ENCODE data around the gene KDM2A.
A peak's percentile ranks its signal among the peaks of the same experiment; 100 is the strongest.

The KDM2A gene

DNA sequence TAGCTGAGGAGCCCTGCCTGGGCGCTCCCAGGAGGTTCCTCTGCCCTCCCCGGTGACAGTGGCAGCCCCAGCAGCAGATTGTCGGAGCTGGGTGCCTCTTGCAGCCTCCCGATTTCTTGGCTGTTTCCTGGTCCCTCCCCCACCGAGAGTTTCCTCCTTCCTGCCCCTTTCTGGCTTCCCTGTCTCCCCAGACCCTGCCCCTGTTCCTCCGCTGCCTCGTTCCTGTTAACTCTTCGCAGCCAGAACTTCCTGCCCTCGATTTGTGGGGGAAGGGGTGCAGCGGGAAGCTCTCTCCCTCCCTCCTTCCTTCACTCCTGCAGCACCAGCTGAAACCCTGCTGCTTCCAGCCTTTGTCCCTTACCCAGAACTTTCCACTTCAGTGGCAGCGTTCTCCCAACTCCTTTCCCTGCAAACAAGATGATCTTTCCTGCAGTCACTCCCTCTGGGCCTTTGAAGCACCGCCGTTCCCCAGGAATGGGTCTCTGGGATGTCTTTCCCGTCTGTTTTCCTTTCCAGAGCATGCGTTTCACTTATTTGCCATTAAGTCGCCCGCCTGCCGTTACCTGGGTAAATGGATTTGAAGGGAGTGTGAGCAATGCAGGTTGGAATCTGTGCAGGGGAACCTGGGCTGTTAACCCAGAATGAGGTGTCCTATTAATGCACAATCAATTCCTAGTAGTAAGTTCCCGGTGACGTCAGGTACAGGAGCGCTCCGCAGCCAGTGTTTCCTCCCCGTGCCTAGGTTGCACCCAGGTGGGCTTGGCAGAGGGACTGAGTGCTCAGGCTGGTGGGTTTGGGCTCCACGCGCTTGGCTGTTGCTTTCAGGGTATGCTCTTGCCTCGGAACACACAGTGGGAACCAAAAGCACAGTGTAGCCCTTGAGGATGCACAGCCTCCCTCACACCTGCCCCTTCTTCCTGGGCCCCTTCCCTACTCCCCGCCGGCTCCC is 151.5 kb downstream of the KDM2A start:
- ATAC-seq (ENCODE audit: insufficient read depth, low read depth), result no peak

DNA sequence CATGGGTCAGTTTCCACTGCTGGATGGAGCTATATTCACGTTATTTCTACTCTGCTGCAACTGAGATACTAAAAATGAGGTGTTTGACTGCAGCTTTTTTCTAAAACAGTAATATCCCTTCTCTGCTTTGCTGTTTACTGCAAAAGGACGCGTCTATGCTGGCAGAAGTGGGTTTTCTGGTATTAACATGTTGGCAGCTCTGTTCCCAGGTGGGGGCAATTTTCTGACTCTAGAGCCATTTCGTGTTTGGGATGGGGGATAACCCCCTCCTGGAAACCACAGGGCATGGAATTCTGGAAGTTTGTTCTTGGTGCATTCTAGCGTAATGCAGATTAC is 152.1 kb downstream of the KDM2A start:
- peaks cover 97% of the 10 kb centered on the region for H3K79me2 ChIP-seq (ENCODE audit: insufficient read depth, low read length)
- no peaks in the 10 kb centered on the region for H3K27me3 ChIP-seq (ENCODE audit: insufficient read depth, low read length, poor library complexity)
- peak overlapping the region; percentile 96 for H3K4me2 ChIP-seq (ENCODE audit: insufficient read depth, low read length)
- peak overlapping the region; percentile 95 for H3K9ac ChIP-seq (ENCODE audit: low read depth, low read length)
- 0 out of 4 replicates have a peak overlapping the region, but pooled peaks of 1 of the 2 experiments have one; percentile 84 for H3K4me3 ChIP-seq (ENCODE audit: low read depth in 1 of 2, low read length in 2 of 2)
- H2AFZ ChIP-seq (ENCODE audit: low read depth, low read length), result no peak overlapping the region
- no peaks in the 10 kb centered on the region for H3K9me3 ChIP-seq (ENCODE audit: insufficient read depth, low read length, severe bottlenecking)
- no peak for TF ChIP-seq EZH2 (IDR thresholded peaks at IDR 0.05; ENCODE audit: borderline replicate concordance, low read depth, low read length, severe bottlenecking)
- TF ChIP-seq, protein P1, sequence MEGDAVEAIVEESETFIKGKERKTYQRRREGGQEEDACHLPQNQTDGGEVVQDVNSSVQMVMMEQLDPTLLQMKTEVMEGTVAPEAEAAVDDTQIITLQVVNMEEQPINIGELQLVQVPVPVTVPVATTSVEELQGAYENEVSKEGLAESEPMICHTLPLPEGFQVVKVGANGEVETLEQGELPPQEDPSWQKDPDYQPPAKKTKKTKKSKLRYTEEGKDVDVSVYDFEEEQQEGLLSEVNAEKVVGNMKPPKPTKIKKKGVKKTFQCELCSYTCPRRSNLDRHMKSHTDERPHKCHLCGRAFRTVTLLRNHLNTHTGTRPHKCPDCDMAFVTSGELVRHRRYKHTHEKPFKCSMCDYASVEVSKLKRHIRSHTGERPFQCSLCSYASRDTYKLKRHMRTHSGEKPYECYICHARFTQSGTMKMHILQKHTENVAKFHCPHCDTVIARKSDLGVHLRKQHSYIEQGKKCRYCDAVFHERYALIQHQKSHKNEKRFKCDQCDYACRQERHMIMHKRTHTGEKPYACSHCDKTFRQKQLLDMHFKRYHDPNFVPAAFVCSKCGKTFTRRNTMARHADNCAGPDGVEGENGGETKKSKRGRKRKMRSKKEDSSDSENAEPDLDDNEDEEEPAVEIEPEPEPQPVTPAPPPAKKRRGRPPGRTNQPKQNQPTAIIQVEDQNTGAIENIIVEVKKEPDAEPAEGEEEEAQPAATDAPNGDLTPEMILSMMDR (IDR thresholded peaks at IDR 0.05; ENCODE audit: borderline replicate concordance, extremely low read depth, low read length, poor library complexity, severe bottlenecking), result no peak
- peaks cover 90% of the 10 kb centered on the region for H3K4me1 ChIP-seq (ENCODE audit: insufficient read depth, low read length)
- peaks cover 93% of the 10 kb centered on the region for H3K36me3 ChIP-seq (ENCODE audit: insufficient read depth, low read length)
- no peak for ATAC-seq (ENCODE audit: insufficient read depth, low read depth)
- peaks cover 80% of the 10 kb centered on the region for H4K20me1 ChIP-seq (ENCODE audit: insufficient read depth, low read length)
- no peak for DNase-seq
- H3K27ac ChIP-seq (ENCODE audit: low read length), result peak overlapping the region; percentile 95

More for the DNA sequence above, 151.5 kb downstream of the KDM2A start:
- peaks cover 87% of the 10 kb centered on the region for H3K36me3 ChIP-seq (ENCODE audit: insufficient read depth, low read length)
- H3K4me2 ChIP-seq (ENCODE audit: insufficient read depth, low read length), result peak overlapping the region; percentile 96
- H3K9ac ChIP-seq (ENCODE audit: low read depth, low read length), result peak overlapping the region; percentile 95
- TF ChIP-seq, protein P1 (IDR thresholded peaks at IDR 0.05; ENCODE audit: borderline replicate concordance, extremely low read depth, low read length, poor library complexity, severe bottlenecking), result no peak
- no peak for TF ChIP-seq EZH2 (IDR thresholded peaks at IDR 0.05; ENCODE audit: borderline replicate concordance, low read depth, low read length, severe bottlenecking)
- H4K20me1 ChIP-seq (ENCODE audit: insufficient read depth, low read length), result peaks cover 76% of the 10 kb centered on the region
- H3K27ac ChIP-seq (ENCODE audit: low read length), result peak overlapping the region; percentile 95
- H3K27me3 ChIP-seq (ENCODE audit: insufficient read depth, low read length, poor library complexity), result no peaks in the 10 kb centered on the region
- peak overlapping the region in 1 of 2 experiments; percentile 84; a peak in 2 of 4 replicates for H3K4me3 ChIP-seq (ENCODE audit: low read depth in 1 of 2, low read length in 2 of 2)
- H3K79me2 ChIP-seq (ENCODE audit: insufficient read depth, low read length), result peaks cover 96% of the 10 kb centered on the region
- H3K9me3 ChIP-seq (ENCODE audit: insufficient read depth, low read length, severe bottlenecking), result no peaks in the 10 kb centered on the region
- peaks cover 90% of the 10 kb centered on the region for H3K4me1 ChIP-seq (ENCODE audit: insufficient read depth, low read length)
- no peak overlapping the region for H2AFZ ChIP-seq (ENCODE audit: low read depth, low read length)
- DNase-seq, result peak; percentile 63

DNA sequence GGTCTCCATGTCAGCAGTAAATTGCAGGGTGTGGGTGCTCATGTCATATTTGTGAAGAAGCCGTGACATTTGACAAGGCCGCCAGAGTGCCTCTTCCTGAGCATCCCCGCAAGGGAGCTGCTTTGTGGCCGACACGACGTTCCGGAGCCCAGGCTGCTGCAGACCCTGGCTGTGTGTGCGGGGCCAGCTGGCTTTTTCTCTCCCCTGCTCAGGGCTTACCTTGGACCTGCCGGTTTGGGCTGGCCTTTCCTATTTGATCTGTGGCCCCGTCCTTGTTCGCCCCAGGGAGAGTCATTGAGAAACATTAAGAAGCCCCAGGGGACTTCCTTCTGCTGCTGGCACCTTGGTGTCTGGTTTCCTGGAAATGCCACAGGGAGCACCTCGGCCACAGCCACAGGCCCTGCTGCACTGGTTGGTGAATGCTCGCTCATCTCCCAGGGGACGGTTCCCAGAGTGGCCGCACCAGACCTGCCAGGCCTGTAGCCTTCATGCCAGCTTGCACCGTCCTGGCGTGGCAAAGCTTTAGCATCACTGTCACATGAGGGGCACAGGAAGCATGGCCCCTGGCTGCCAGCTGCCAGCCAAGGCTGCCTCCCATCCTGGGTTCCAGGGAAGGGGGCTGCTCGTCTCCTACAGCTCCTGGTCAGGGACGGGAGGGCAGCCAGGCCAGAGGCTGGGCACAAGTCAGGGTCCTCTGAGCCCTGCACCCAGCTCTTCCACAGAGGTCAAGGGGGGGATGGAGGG is 152.7 kb downstream of the KDM2A start:
- H3K27me3 ChIP-seq (ENCODE audit: insufficient read depth, low read length, poor library complexity), result no peaks in the 10 kb centered on the region
- peaks cover 80% of the 10 kb centered on the region for H4K20me1 ChIP-seq (ENCODE audit: insufficient read depth, low read length)
- peak overlapping the region; percentile 95 for H3K27ac ChIP-seq (ENCODE audit: low read length)
- peak overlapping the region; percentile 95 for H3K9ac ChIP-seq (ENCODE audit: low read depth, low read length)
- peaks cover 96% of the 10 kb centered on the region for H3K4me1 ChIP-seq (ENCODE audit: insufficient read depth, low read length)
- H3K4me2 ChIP-seq (ENCODE audit: insufficient read depth, low read length), result peak overlapping the region; percentile 96
- H3K4me3 ChIP-seq (ENCODE audit: low read depth in 1 of 2, low read length in 2 of 2), result peak overlapping the region in 1 of 2 experiments; percentile 35; a peak in 2 of 4 replicates
- no peaks in the 10 kb centered on the region for H3K9me3 ChIP-seq (ENCODE audit: insufficient read depth, low read length, severe bottlenecking)
- H3K36me3 ChIP-seq (ENCODE audit: insufficient read depth, low read length), result peaks cover 94% of the 10 kb centered on the region
- H3K79me2 ChIP-seq (ENCODE audit: insufficient read depth, low read length), result peaks cover 100% of the 10 kb centered on the region
- TF ChIP-seq, protein P1 (IDR thresholded peaks at IDR 0.05; ENCODE audit: borderline replicate concordance, extremely low read depth, low read length, poor library complexity, severe bottlenecking), result no peak
- ATAC-seq (ENCODE audit: insufficient read depth, low read depth), result peak; percentile 25
- DNase-seq, result peak; percentile 77
- H2AFZ ChIP-seq (ENCODE audit: low read depth, low read length), result no peak overlapping the region
